ENCODE measurements around the gene CDH4. TPM values are rescaled to one million over a fixed set of nuclear protein-coding genes. Genes with fewer than 3 reads are reported as not detected.

Gene CDH4
- total RNA-seq, 2 donors from 2014 or later = 0.08 to 0.09 TPM

GRCh38 chr20:61684583-61685235 lies 432.6 kb downstream of the CDH4 start:
- ATAC-seq = no peak
- DNase-seq (ENCODE audit: low spot score in 2 of 2) = no peak
- Mint-ChIP-seq H3K27ac (no peak overlapping the region), H3K36me3 (no peaks in the 10 kb centered on the region), H3K9me3 (no peaks in the 10 kb centered on the region)

- H3K27ac Mint-ChIP-seq = no peak overlapping the region
- DNase-seq (ENCODE audit: low spot score in 2 of 2) (no peak), ATAC-seq (no peak)
- no peaks in the 10 kb centered on the region for H3K36me3 Mint-ChIP-seq
- no peaks in the 10 kb centered on the region for H3K9me3 Mint-ChIP-seq
Observed at GRCh38 chr20:61685462-61685861, 433.4 kb downstream of the CDH4 start.

GRCh38 chr20:61686051-61686936 lies 434.2 kb downstream of the CDH4 start:
- Mint-ChIP-seq H3K9me3 (no peaks in the 10 kb centered on the region), H3K36me3 (no peaks in the 10 kb centered on the region), H3K27ac (no peak overlapping the region)
- no peak for ATAC-seq
- no peak for DNase-seq (ENCODE audit: low spot score in 2 of 2)

- ATAC-seq = no peak
- Mint-ChIP-seq H3K27ac (no peak overlapping the region), H3K9me3 (no peaks in the 10 kb centered on the region), H3K36me3 (no peaks in the 10 kb centered on the region)
- no peak for DNase-seq (ENCODE audit: low spot score in 2 of 2)
Observed at GRCh38 chr20:61688411-61688810, 436.4 kb downstream of the CDH4 start.

GRCh38 chr20:61690150-61690549 lies 438.1 kb downstream of the CDH4 start:
- H3K9me3 Mint-ChIP-seq = no peaks in the 10 kb centered on the region
- no peak for ATAC-seq
- DNase-seq (ENCODE audit: low spot score in 2 of 2) = no peak

GRCh38 chr20:61690993-61691838 lies 439.2 kb downstream of the CDH4 start:
- Mint-ChIP-seq H3K9me3 (no peaks in the 10 kb centered on the region), H3K36me3 (no peaks in the 10 kb centered on the region), H3K27ac (no peak overlapping the region)
- DNase-seq (ENCODE audit: low spot score in 2 of 2) (no peak), ATAC-seq (no peak)

More at GRCh38 chr20:61690150-61690549, 438.1 kb downstream of the CDH4 start:
- Mint-ChIP-seq H3K36me3 (no peaks in the 10 kb centered on the region), H3K27ac (no peak overlapping the region)

- Mint-ChIP-seq H3K36me3 (no peaks in the 10 kb centered on the region), H3K27ac (no peak overlapping the region), H3K9me3 (no peaks in the 10 kb centered on the region)
- DNase-seq (ENCODE audit: low spot score in 2 of 2) (no peak), ATAC-seq (no peak)
Observed at GRCh38 chr20:61691978-61692377, 439.9 kb downstream of the CDH4 start.

- DNase-seq (ENCODE audit: low spot score in 2 of 2) (no peak), ATAC-seq (no peak)
- H3K27ac Mint-ChIP-seq = no peak overlapping the region
- H3K36me3 Mint-ChIP-seq = no peaks in the 10 kb centered on the region
- no peaks in the 10 kb centered on the region for H3K9me3 Mint-ChIP-seq
Observed at GRCh38 chr20:61692479-61692878, 440.4 kb downstream of the CDH4 start.

GRCh38 chr20:61693055-61693600 lies 441.1 kb downstream of the CDH4 start:
- Mint-ChIP-seq H3K36me3 (no peaks in the 10 kb centered on the region), H3K9me3 (no peaks in the 10 kb centered on the region), H3K27ac (no peak overlapping the region)
- DNase-seq (ENCODE audit: low spot score in 2 of 2) (no peak), ATAC-seq (no peak)

GRCh38 chr20:61694682-61695081 lies 442.6 kb downstream of the CDH4 start:
- DNase-seq (ENCODE audit: low spot score in 2 of 2) (no peak), ATAC-seq (no peak)
- no peak overlapping the region for H3K27ac Mint-ChIP-seq
- H3K9me3 Mint-ChIP-seq = no peaks in the 10 kb centered on the region
- no peaks in the 10 kb centered on the region for H3K36me3 Mint-ChIP-seq

- Mint-ChIP-seq H3K36me3 (no peaks in the 10 kb centered on the region), H3K27ac (no peak overlapping the region), H3K9me3 (no peaks in the 10 kb centered on the region)
- ATAC-seq (no peak), DNase-seq (ENCODE audit: low spot score in 2 of 2) (no peak)
Observed at GRCh38 chr20:61695741-61696140, 443.7 kb downstream of the CDH4 start.

- no peak overlapping the region for H3K27ac Mint-ChIP-seq
- DNase-seq (ENCODE audit: low spot score in 2 of 2) (no peak), ATAC-seq (no peak)
- no peaks in the 10 kb centered on the region for H3K36me3 Mint-ChIP-seq
- H3K9me3 Mint-ChIP-seq = no peaks in the 10 kb centered on the region
Observed at GRCh38 chr20:61696181-61696735, 444.2 kb downstream of the CDH4 start.

- no peak for ATAC-seq
- no peaks in the 10 kb centered on the region for H3K9me3 Mint-ChIP-seq
- no peak for DNase-seq (ENCODE audit: low spot score in 2 of 2)
- no peak overlapping the region for H3K27ac Mint-ChIP-seq
- H3K36me3 Mint-ChIP-seq = no peaks in the 10 kb centered on the region
Observed at GRCh38 chr20:61697666-61698597, 445.9 kb downstream of the CDH4 start.

GRCh38 chr20:61698598-61699494 lies 446.8 kb downstream of the CDH4 start:
- ATAC-seq (no peak), DNase-seq (ENCODE audit: low spot score in 2 of 2) (no peak)
- H3K9me3 Mint-ChIP-seq = no peaks in the 10 kb centered on the region
- H3K27ac Mint-ChIP-seq = no peak overlapping the region
- no peaks in the 10 kb centered on the region for H3K36me3 Mint-ChIP-seq
